ENCODE data around the gene TMEM200A.

The TMEM200A gene

DNA sequence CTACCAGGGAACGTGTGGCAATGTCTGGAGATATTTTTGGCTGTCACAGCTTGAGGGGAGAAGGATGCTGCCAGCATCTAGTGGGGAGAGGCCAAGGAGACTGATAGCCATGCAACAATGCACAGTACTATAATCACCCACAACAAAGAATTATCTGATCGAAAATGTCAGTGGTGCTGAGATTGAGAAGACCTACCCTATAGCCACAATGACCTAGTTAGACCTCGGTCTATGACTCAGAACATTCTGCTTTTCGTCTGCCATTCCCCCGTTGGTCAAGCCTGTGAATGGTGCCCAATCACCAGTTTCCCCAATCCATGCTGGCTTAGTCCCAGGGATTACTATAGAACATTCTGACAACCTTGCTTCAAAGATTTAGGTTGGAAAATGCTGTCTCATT, 93.5 kb downstream of the TMEM200A start:
- ChIA-PET CTCF (interaction anchor here (1.0 to 1.3 kb wide), 2 partner anchors 75 to 239 kb away, joined by 3 read pairs; no protein-coding TSS in a partner anchor), POLR2A (no interaction called here)
- TF ChIP-seq, protein P1, sequence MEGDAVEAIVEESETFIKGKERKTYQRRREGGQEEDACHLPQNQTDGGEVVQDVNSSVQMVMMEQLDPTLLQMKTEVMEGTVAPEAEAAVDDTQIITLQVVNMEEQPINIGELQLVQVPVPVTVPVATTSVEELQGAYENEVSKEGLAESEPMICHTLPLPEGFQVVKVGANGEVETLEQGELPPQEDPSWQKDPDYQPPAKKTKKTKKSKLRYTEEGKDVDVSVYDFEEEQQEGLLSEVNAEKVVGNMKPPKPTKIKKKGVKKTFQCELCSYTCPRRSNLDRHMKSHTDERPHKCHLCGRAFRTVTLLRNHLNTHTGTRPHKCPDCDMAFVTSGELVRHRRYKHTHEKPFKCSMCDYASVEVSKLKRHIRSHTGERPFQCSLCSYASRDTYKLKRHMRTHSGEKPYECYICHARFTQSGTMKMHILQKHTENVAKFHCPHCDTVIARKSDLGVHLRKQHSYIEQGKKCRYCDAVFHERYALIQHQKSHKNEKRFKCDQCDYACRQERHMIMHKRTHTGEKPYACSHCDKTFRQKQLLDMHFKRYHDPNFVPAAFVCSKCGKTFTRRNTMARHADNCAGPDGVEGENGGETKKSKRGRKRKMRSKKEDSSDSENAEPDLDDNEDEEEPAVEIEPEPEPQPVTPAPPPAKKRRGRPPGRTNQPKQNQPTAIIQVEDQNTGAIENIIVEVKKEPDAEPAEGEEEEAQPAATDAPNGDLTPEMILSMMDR (IDR thresholded peaks at IDR 0.05; ENCODE audit: control extremely low read depth, extremely low read depth, low read depth, missing control alignments) = no peak
- no peak for DNase-seq (ENCODE audit: extremely low spot score)

GRCh38 chr6:130460934-130461333, 95.1 kb downstream of the TMEM200A start:
- CTCF ChIA-PET = no interaction called here
- DNase-seq (ENCODE audit: extremely low spot score) = no peak
- POLR2A ChIA-PET = no interaction called here

DNA sequence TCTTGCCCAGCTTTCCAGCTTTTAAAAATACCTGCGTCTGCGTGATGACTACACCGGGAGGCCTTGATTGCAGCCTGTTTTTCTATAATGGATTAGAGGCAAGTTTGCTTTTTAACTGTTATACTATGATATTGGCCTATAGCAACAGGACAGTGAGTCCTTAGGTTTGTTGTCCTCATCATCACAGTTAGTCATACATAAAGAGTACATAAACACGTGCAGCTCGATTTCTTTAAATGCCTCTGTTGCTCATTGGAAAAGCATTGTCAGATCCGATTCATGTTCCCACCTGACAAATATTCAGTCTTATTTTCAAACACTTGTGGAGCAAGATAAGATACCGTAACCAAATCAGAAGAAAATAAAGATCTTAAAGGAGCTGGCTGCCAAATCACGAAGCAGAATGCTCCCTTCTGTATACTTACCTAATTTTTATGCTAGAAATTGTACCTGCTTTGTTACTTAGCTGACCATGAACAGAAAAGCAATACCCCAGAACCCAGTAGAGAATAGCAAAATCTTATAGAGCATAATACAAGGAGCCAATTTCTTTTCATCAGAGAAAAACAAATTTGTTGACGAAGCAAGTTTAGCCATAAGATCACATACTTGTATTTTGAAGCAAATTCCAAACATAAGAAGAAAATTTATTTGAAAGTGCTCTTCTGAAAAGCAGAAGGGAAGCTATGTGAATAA, 100.4 kb downstream of the TMEM200A start:
- ChIA-PET POLR2A (no interaction called here), CTCF (interaction anchor here (1.8 kb wide), 1 partner anchor 11 kb away, joined by 6 read pairs; no protein-coding TSS in a partner anchor)
- TF ChIP-seq, protein P1 (IDR thresholded peaks at IDR 0.05; ENCODE audit: control extremely low read depth, extremely low read depth, low read depth, missing control alignments) = no peak

More at GRCh38 chr6:130460934-130461333, 95.1 kb downstream of the TMEM200A start:
- TF ChIP-seq, protein P1 (IDR thresholded peaks at IDR 0.05; ENCODE audit: control extremely low read depth, extremely low read depth, low read depth, missing control alignments) = no peak

GRCh38 chr6:130466748-130467061, 100.9 kb downstream of the TMEM200A start:
- DNase-seq (ENCODE audit: extremely low spot score) = no peak
- ChIA-PET CTCF (interaction anchor here (1.8 kb wide), 1 partner anchor 12 kb away, joined by 6 read pairs; no protein-coding TSS in a partner anchor), POLR2A (no interaction called here)
- TF ChIP-seq, protein P1 (IDR thresholded peaks at IDR 0.05; ENCODE audit: control extremely low read depth, extremely low read depth, low read depth, missing control alignments) = no peak

More for the DNA sequence above, 100.4 kb downstream of the TMEM200A start:
- no peak for DNase-seq (ENCODE audit: extremely low spot score)

DNA sequence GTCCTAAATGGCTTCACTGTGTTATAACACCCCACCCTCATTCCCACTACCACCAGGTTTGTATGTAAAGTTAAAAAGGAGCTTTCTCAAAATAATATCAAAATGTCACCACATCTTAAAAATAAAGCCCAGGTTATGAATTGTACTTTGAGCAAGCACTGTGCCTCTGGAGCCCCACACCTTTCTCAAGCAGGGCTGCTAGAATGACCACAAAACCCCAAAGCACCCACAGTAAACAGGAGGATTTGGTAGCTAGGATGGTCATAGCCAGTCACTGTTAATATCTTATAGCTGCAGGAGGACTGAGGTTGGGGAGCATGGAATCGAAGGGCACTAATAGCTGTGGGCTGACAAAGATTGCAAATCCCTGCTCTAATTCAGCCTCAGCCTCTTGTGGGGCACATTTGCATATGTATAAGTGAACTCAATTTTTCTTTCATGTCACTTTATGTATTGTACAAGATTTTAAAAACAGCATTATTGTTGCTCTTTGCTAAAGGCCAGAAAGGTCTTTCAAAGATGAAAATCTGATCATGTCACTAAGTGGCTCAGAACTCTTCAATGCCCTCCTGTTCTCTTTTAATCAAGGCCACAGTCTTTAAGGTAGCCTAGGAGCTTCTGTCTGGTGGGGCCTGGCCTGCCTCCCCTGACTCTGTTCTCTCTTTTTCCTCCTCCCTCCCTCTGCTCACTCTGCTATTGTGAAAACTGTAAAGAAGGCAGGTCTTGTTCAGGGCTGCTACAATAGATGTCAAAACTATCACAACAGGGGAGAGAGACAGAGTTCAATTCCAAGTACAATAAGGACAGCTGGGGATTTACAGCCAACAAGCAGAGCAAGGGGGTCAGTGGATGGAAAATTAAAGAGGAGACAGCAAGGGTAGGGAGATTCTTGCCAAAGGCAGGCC, 101.6 kb downstream of the TMEM200A start:
- CTCF ChIA-PET = interaction anchor here (1.8 kb wide), 1 partner anchor 12 kb away, joined by 6 read pairs; no protein-coding TSS in a partner anchor
- DNase-seq (ENCODE audit: extremely low spot score) = no peak
- TF ChIP-seq, protein P1 (IDR thresholded peaks at IDR 0.05; ENCODE audit: control extremely low read depth, extremely low read depth, low read depth, missing control alignments) = no peak
- POLR2A ChIA-PET = no interaction called here

GRCh38 chr6:130470766-130471165, 104.9 kb downstream of the TMEM200A start:
- ChIA-PET CTCF (no interaction called here), POLR2A (no interaction called here)
- TF ChIP-seq, protein P1 (IDR thresholded peaks at IDR 0.05; ENCODE audit: control extremely low read depth, extremely low read depth, low read depth, missing control alignments) = no peak
- no peak for DNase-seq (ENCODE audit: extremely low spot score)

Measured in GM10248 (cell line).